ACHN (cell line): Measurements from ENCODE around the gene CD37.
"Not testable (repeated sequence)": the region's sequence is repeated elsewhere in the genome, so short reads cannot be mapped to it uniquely, and the experiment has no call there.

Experiments
- DNase-seq: peaks from one replicate; pipeline ENCODE4 v3.0.0-alpha.2; 2015
- in situ Hi-C: cut with HindIII; loops from 2 replicates; pipeline ENCODE4 v1.10.0; 2017; ENCODE audit warnings: low sequenced_read_pairs, low pct_ligation_motif_present, low pct_unique_long_range_greater_than_20kb

CD37 gene

DNA sequence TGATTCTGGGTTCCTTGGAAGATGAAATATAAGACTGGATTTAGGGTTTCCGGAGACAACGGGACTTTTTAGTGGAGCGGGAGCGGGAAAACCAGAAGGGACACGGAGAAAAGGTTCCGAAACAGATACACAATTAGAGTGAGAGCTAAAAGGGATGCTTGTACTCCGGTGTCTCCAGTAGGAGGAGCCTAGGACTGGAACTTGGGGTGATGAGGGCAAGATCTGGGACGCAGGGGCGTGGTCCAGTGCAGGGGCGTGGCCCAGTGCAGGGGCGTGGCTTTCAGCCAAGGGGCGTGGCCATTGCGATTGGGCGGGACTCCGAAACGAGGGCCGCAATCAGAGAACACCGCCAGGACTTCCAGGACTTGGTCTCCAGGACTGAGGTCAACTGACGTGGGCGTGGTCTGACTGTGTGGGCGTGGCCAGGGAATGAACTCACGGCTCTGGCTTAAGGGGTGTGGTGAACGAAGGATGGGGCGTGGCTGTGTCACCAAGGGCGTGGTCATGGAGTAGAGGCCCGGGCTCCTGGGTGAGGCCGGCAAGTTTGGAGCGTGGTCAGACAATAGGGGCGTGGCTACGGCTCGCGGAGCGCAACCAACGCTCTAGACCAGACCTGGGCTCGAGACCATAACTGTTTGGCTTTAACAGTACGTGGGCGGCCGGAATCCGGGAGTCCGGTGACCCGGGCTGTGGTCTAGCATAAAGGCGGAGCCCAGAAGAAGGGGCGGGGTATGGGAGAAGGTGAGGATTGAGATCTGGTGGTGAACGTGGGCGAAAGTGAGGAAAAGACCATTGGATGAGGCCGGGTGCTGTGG lies 28.3 kb downstream of the CD37 start, which contains the start of gene DKKL1:
Gene DKKL1, plus strand, starts transcription at position 610 of the 815 bp plus-strand sequence. Its CDS starts 122 bp downstream, at position 732.
- in situ Hi-C loops = no loop called here
- peak; percentile 98 for DNase-seq

DNA sequence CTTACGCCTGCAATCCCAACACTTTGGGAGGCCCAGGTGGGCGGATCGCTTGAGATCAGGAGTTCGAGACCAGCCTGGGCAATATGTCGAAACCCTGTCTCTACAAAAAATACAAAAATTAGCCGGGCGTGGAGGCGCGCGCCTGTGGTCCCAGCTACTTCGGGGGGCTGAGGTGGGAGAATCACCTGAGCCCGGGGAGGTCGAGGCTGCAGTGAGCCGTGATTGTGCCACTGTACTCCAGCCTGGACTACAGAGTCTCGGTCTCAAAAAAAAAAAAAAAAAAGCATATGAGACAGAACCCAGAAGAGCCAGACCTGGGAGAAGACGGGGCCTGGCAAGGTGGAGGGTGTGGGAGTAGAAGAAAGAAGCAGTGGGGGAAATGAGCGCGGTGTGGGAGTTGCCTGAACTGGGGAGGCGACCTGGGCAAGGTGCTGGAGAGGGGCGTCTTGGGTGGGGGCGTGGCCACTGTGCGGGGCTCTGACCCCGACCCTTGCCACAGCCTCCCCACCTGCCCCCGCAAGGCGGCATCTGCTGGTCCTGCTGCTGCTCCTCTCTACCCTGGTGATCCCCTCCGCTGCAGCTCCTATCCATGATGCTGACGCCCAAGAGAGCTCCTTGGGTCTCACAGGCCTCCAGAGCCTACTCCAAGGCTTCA lies 29.0 kb downstream of the CD37 start:
- in situ Hi-C loops = no loop called here
- no peak for DNase-seq

DNA sequence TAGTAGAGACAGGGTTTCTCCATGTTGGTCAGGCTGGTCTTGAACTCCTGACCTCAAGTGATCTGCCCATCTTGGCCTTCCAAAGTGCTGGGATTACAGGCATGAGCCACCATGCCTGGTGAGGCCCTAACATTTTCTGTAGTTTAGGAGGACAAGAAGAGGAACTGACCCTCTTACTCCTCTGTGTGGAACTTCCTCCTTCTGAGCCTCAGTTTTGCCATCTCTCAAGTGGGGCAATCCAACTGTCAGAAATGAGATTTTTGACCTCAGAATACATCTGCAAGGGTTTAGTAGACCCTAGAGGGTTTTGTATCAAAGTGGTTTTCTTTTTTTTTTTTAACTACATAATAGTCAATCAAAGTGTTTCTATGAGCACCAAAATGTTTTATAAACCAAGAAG lies 30.9 kb downstream of the CD37 start:
- in situ Hi-C loops = no loop called here
- no peak for DNase-seq

DNA sequence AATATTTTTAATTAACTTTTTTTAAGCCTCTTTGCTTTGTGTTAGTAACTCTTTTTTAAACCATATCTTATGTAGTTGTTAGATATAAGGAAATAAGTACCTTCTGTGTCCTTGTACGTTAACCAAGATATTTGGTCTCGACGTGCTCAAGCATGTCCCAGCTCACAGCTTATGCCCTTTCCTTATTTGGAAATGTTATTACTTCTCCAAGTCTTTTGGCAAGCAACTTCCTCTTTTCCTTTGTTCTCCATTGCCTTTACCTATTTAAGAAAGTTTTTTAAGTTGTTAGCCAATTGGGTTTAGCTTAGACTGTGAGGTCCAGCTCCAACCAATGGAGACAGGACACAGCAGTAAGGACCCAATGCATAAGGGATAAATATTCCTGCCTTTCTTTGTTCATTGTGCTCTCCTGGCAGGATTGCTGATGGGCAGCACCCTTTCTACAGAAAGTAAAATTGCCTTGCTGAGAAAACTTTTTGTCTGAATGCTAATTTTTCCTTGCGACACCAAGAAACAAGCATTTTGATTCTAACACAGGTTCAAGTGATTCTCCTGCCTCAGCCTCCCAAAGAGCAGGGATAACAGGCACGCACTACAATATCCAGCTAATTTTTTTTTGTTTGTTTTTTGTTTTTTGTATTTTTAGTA lies 33.6 kb downstream of the CD37 start:
- DNase-seq = no peak
- in situ Hi-C loops = no loop called here

DNA sequence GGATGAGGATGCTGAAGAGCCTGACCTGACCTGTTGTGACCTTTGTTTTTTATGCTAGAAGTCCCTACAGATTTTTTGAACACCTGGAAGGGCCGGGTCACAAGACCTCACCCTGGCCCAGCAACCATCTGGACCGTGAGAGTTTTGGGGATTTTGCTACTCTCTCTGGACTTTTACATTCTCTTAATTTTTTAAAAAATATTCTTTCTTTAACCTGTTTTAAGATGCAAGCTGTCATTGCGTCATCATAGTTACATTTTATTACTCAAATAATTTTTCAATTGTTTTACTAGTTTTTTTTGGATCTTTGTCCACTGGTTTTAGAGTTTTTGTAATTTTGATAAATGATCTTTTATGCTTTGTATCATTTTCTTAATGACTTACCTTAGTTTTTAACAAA lies 36.0 kb downstream of the CD37 start:
- no peak for DNase-seq
- in situ Hi-C loops = no loop called here

DNA sequence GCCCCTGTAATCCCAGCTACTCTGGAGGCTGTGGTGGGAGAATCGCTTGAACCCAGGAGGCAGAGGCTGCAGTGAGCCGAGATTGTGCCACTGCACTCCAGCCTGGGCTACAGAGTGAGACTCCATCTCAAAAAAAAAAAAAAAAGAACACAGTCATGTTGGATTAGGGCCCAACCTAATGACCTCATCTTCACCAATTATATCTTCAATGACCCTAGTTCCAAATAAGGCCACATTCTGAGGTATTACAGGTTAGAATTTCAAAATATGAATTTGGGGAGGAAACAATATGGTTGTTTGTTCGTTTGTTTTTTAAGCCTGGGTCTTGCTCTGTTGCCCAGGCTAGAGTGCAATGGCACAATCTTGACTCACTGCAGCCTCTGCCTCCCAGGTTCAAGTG lies 38.0 kb downstream of the CD37 start:
- in situ Hi-C loops, DNase-seq: not testable (repeated sequence)

DNA sequence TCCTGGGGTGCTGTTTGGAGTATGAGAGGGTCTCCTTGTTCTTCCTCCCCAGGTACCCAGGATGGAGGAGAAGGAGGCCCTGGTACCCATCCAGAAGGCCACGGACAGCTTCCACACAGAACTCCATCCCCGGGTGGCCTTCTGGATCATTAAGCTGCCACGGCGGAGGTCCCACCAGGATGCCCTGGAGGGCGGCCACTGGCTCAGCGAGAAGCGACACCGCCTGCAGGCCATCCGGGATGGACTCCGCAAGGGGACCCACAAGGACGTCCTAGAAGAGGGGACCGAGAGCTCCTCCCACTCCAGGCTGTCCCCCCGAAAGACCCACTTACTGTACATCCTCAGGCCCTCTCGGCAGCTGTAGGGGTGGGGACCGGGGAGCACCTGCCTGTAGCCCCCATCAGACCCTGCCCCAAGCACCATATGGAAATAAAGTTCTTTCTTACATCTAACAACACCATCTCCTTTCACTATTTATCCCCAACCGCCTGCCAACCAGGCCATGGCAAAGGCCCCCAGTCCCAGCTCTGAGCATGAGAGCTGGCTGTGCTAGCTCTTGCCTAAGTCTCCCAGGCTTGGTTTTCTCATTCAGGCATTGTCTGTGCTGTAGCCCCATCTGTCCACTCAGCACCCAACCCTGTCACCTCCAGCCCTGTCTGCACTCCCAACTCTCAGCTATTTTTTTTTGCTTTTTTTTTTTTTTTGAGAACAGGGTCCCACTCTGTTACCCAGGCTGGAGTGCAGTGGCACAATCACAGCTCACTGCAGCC lies 39.6 kb downstream of the CD37 start:
- in situ Hi-C loops = no loop called here
- no peak for DNase-seq

DNA sequence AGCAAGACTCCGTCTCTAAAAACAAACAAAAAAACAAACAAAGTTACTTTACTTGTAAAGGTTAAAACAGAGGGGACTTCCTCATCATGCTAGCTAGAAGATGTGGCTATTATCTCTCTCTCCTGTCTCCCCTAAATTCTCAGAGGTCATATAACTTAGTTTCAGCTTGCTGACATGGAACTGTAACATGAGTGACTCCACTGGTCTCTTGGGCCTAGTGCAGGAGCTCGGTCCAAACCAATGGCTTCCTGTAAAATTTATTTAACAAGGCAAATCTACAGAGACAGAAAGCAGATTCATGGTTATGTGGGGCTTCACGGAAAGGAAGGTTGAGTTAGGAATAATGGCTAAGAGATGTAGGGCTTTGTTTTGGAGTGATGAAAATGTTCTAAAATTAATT lies 43.3 kb downstream of the CD37 start:
- in situ Hi-C loops = no loop called here
- no peak for DNase-seq

DNA sequence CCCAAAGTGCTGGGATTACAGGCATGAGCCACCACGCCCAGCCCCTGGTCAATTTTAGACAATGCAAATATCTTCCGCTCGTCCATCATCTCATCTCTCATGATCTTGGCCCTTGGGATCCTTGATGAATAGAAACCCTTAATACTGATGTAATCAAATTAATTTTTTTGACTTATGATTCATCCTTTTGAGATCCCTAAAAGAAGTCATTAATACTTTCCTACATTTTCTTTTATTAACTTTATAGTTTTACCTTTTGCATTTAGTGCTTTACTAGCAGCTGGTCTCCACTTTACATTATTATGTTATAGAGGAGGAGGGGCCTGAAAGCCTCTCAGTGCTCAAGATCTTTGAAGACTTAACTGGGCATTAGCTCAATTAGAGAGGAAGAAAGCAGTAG lies 45.2 kb downstream of the CD37 start:
- in situ Hi-C loops = no loop called here
- no peak for DNase-seq

DNA sequence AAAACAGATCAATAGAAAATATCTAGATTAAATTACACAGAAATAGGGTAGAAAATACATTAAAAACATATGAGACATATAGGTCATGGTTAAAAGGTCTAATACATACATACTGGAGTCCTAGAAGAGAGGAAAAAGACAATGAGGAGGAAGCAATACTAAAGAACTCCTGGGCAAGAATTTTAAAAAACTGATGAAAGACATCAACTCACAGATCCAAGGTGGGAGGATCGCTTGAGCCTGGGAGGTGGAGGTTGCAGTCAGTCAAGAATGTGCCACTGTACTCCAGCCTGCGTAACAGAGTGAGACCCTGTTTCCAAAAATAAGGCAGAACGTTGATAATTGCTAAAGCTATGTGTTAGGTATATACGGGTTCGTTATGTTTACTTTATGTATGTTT lies 47.4 kb downstream of the CD37 start:
- in situ Hi-C loops = no loop called here
- DNase-seq = no peak

DNA sequence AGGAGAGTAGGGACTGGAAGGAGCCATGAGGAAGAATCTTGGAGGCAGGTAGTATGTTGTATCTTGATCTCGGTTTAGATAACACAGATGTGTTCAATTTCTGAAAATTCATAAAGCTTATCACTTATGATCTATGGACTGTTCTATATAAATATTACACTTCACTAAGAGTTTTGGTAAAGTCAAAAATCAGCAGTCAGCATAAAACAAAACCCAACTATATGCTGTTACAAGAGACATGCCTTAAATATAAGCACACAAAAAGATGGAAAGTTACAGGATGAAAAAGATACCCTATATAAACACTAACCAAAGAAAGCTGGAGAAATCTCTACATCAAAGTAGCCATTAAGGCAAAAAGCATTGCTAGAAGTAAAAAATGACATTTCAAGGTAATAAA lies 48.4 kb downstream of the CD37 start:
- DNase-seq = no peak
- in situ Hi-C loops = no loop called here

DNA sequence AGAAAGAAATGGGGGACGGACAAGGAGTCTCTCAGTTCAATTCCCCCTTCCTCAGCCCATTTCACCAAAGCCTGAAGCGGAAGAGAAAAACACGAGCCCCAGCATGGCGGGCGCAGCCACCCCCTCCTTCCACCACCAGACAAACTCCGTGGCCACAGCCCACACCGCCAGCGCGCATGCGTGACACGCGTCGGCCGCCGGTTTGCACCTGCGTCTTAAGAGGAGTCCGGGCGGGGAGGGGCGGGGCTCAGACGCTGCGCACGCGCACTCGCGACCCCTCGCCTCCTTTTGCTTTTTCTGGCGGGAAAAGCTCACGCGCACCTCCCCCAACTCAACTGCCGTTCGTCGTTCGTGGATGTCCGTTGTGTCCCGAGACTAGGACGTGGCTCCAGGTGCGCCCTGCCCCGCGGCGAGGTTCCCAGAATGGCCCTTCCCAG lies 52.7 kb downstream of the CD37 start, which contains the start of gene KASH5:
Gene KASH5, plus strand, starts transcription at position 314 of the 437 bp plus-strand sequence. CDS start 2,635 bp downstream, outside the sequence.
- peak; percentile 74 for DNase-seq
- in situ Hi-C loops = no loop called here

DNA sequence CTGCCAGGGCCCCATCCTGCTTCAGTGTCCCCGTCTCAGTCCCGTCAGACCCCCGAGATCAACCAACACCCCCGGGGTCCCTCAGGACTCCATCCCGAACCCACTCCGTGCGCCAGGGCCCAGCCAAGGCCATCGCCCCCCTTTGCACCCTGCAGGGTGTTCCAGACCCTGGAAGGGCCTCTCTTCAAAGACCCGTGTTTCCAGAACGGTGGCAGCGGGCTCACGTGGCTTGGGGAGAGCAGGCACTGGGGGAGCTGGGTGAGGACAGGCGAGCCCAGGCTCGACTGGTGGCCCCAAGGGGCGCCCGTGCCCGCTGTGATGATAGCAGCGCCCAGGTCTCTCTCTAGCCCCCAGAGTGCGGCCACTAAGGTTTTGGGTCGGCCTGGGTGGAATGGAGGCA lies 54.2 kb downstream of the CD37 start:
- in situ Hi-C loops = no loop called here

More for the DNA sequence above, 54.2 kb downstream of the CD37 start:
- DNase-seq = no peak
